HG02852 (cell line): ENCODE data around the gene PROCR.
"Not testable (repeated sequence)": the region's sequence is repeated elsewhere in the genome, so short reads cannot be mapped to it uniquely, and the experiment has no call there.

Experiments
- ATAC-seq: cut with Tn5 transposase; IDR thresholded peaks from one replicate; pipeline ENCODE4 v1.9.1; 2021; ENCODE audit warnings: mild to moderate bottlenecking, moderate library complexity; ENCODE audit not compliant: unreplicated experiment

Gene PROCR

DNA sequence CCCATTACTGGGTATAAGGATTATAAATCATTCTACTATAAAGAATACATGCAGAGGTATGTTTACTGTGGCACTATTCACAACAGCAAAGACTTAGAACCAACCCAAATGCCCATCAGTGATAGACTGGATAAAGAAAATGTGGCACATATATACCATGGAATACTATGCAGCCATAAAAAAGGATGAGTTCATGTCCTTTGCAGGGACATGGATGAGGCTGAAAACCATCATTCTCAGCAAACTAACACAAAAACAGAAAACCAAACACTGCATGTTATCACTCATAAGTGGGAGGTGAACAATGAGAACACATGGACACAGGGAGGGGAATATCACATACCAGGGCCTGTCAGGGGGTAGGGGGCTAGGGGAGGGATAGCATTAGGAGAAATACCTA is 7.3 kb upstream of the PROCR start:
- not testable (repeated sequence) for ATAC-seq

DNA sequence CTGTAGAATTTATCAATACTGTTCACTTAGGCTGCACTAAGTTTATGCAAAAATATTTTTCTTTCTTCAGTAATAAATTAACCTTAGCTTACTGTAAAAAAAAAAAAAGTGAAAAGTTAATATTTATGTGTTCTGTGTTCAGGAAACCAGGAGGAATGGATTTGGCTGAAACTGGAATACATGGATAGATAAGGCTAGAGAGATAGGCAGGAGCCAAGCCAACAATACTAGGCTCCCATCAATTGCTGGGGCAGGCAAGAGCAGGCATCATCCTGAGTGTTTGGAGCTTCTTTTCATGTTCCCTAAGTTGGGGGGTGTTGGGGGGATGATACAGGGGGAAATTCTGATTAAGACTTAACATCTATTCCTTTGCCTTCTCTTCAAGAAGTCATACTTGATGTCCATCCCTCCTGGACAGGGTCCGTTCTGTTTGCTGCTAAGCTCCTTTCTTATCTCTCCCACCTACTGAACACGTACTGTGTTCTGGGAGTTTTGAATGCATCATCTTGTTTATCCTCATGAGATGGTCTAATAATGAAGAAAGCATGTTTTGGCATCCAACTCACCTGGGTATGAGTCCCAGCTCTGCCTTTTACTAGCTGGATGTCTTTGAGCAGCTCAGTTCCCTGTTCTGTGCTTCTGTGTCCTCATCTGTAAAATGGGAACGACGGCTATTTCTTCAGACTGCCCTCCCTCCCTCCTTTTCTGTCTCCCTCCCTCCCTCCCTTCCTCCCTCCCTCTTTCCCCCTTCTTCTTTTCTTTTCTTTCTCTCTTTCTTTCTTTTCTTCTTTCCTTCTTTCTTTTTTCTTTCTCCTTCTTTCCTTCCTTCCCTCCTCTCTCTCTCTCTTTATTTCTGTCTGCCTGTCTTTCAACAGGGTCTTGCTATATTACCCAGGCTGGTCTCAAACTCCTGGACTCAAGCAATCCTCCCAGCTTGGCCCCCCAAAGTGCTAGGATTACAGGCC is 6.4 kb upstream of the PROCR start:
- ATAC-seq: no peak

DNA sequence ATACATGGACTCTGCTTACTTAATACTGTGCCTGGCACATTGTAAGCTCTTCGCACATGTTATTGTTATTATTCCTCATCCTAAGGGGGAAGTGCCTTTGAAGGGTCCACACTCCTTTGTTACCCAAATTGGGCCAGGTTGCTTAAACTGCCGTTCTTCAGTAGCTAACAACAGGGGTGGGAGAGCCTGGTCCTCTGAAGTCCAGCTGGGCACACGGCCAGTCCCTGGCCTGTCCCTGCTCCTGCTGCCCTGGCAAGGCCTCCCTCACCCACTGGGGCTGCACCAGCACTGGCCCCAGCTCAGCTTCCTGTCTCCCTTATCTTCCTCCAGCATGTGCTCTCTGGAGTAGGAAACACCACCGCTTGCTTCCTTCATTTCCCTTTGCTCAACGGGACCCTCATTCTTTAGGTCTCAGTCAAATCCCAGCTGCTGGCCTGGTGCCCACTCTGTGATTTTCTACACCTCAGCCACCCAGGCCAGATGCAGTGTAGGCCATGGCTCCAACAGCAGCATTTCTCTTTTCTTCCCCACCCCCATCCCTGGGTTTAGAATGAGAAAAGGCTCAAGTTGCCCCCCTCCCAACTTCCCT is 5.5 kb upstream of the PROCR start:
- no peak for ATAC-seq

DNA sequence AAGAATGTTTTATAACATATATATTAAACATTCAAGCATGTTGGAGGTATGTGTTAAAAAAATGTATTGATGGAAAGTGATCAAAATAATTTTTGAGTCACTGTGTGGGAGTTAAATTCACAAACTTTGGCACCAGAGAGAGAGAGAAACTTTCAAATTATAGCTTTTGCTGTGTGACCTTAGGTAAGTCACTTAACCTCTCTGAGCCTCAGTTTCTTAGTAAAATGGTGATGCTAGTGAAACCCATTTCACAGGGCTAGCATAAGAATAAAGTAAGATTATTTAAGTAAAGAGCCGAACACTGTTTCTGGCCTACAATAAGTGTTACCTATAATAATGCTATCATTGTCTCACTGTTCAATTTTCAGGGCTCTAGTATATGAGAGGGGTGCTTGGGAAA is 4.1 kb upstream of the PROCR start:
- ATAC-seq: no peak

DNA sequence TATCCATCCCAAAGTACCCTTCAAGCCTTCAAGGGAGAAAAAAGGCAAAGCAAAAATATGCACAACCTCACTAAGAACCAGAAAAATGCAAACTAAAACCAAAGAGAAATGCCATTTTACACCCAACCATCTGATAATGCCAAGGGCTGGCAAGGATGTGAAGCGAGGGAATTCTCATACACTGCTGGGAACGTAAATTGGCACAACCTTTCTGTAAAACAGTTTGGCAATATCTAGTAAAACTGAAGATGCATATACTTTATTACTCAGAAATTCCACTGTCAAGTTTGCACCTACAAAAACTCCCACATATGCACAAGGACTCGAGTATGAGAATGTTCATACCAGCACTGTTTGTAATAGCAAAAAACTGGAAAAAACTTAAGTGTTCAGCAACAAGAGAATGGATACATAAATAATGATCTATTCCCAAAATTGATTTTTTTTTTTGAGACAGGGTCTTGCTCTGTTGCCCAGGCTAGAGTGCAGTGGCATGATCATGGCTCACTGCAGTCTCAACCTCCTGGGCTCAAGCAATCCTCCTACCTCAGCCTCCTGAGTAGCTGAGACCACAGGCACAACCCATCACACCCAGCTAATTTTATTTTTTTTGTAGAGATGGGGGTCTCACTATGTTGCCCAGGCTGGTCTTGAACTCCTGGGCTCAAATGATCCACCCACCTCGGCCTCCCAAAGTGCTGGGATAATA is 3.0 kb upstream of the PROCR start:
- not testable (repeated sequence) for ATAC-seq

DNA sequence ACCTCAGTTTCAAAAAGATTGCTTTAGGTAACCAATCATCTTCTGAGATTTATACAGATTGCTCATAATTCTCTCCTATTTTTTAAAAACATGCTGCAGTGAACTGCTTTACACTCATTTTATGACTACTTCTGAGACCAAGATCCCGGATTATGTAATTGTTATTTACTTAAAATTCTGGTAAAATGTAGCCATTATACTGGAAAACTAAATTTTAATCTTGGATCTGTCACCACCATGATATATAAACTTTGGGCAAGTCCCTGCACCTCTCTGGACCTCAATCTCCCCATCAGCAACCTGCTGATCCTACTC is 477 bp upstream of the PROCR start:
- no peak for ATAC-seq

DNA sequence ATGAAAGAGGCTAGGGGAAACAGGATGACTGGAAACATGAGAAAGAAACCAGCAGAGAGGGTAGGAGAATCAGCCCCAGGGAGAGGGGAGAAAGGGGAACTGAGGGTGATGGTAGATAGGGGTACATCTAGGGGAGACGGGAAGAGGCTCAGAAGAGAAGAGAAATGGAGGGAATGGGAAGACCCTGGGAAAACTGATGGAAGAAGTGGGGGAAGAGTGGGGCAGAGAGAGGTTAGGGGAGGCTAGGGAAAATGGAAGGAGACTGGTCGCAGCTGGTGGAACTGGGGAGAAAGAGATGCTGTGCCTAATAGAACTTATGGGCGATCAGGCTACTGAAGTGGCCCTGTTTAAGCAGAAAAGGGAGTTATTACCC is 548 bp downstream of the PROCR start:
- ATAC-seq: no peak

DNA sequence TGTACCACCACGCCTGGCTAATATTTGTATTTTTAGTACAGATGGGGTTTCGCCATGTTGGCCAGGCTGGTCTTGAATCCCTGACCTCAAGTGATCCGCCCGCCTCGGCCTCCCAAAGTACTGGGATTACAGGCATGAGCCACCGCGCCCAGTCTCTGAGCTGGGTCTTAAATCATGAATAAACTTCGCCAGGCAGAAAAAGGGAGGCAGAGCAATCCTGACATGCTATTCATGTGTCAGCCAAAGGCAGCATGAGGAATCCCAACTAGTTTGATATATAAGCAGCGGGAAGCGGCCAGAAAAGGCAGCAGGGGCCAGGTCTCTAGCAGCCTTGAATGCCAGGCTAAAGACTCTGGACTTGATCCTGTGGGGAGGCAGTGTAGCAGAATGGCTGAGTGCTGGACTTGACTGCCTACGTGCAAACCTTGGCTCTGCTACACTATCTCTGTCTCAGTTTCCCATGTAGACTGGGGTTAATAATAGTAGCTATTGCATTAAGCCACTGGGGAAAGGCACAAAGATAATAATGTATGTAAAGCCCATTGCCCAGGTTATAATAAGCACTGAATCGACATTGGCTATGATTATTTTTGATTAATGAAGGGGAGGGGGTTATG is 1.8 kb downstream of the PROCR start:
- no peak for ATAC-seq

DNA sequence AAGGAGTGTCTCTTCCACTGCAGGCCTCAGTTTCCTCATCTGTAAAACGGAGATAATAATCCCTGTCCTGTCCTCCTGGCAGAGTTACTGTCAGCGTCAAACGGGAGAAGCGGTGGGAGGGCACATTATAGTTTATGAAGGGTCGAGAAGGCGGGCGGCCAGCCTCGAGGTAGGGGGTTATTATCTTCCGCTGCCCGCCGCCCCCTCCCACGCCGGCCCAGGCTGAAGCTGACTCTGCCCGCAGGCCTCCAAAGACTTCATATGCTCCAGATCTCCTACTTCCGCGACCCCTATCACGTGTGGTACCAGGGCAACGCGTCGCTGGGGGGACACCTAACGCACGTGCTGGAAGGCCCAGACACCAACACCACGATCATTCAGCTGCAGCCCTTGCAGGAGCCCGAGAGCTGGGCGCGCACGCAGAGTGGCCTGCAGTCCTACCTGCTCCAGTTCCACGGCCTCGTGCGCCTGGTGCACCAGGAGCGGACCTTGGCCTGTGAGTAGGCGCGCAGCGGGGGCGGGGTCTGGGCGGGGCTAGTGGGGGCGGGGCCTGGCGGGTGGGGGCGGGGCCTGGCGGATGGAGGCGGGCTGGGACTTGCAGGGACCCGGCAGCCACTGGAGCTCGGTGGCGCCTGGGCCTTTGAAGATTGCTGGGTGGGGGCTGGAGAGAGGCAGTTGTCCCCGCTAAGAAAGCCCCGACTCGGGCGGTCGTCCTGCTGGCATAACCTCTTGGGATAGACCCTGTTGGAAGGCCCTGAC is 2.8 kb downstream of the PROCR start:
- no peak for ATAC-seq

DNA sequence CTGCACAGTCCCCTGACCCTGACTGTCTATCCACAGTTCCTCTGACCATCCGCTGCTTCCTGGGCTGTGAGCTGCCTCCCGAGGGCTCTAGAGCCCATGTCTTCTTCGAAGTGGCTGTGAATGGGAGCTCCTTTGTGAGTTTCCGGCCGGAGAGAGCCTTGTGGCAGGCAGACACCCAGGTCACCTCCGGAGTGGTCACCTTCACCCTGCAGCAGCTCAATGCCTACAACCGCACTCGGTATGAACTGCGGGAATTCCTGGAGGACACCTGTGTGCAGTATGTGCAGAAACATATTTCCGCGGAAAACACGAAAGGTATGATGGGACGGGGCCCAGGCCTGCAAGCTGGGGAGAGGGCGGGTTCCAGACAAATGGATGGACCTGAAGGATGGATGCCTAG is 4.3 kb downstream of the PROCR start:
- ATAC-seq: no peak

DNA sequence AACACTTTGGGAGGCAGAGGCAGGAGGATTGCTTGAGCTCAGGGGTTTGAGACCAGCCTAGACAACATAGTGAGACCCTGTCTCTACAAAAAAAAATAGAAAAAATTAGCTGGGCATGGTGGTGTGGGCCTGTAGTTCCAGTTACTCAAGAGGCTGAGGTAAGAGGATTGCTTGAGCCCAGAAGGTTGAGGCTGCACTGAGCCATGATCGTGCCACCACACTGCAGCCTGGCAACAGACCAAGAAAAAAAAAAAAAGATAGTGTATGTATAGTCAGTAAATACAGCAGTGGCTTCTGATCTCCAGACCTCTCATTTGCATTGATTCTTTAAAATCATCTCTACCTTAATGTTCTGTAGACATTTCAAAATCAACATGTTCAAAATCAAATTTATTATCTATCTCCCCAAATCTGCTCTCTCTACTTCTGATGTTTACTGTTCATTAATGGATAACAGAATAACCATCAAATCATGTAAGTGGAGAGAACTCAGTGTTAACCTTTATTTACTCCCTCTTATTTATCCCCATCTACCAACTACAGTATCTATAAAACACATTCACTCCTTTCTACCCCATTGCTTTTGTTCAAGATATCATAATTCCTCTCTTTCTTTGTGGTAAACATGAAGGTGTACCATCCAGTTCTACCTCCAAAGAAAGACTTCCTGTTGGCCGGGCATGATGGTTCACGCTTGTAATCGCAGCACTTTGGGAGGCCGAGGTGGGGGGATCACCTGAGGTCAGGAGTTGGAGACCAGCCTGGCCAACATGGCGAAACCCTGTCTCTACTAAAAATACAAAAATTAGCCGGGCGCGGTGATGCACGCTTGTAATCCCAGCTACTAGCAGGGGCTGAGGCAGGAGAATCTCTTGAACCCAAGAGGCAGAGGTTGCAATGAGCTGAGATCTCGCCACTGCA is 7.7 kb downstream of the PROCR start:
- no peak for ATAC-seq

DNA sequence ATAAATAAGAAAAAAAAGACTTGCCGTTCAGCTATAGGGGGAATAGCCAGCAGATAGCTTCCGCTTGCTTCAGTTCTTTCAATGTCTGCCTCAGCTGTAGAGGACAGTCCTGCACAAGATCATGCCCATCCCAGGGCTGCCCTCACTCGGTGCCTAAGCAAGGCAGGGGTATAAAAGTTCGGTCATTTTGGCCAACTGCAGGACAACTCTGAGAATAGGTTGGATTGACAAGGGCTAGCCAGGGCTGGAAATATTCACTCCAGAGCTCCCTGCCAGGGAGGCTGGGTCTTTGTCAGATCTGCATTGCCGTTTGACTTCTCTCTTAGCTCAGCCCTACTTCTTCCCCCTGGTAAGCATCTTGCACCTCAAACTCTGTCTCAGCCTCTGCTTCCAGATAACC is 8.4 kb downstream of the PROCR start:
- no peak for ATAC-seq

DNA sequence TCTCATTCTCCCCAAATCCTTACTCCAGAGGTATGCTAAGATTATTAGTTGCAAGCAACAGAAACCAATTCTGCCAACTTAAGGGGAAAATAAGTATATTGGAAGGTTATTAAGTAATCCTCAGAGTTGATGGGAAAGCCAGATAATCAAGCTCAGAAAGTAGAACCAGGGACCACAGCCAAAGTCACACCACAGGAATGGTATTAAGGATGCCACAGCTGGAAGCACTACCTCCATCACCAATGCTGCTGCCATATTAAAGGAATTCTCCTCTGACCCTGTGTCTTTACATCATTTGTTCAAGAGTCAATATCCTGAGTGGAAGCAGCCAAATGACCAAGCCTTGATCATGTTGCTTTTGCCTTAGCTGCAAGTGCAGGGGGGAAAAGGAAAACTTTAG is 9.9 kb downstream of the PROCR start:
- no peak for ATAC-seq

DNA sequence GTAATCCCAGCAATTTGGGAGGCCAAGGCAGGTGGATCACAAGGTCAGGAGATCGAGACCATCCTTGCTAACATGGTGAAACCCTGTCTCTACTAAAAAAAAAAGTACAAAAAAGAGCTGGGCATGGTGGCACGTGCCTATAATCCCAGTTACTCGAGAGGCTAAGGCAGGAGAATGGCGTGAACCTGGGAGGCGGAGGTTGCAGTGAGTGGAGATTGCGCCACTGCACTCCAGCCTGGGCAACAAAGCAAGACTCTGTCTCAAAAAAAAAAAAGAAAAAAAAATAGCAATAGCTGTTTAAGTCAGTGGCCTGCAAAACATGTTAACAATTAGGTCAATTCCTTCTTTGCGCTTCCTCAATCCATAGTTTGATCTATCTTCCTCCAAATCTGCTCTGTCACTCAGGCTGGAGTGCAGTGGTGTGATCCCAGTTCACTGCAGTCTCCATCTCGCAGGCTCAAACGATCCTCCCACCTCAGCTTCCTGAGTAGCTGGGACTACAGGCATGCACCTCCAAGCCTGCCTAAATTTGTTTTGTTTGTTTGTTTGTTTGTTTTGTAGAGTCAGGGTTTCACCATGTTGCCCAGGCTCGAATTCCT is 14.9 kb downstream of the PROCR start:
- not testable (repeated sequence) for ATAC-seq

DNA sequence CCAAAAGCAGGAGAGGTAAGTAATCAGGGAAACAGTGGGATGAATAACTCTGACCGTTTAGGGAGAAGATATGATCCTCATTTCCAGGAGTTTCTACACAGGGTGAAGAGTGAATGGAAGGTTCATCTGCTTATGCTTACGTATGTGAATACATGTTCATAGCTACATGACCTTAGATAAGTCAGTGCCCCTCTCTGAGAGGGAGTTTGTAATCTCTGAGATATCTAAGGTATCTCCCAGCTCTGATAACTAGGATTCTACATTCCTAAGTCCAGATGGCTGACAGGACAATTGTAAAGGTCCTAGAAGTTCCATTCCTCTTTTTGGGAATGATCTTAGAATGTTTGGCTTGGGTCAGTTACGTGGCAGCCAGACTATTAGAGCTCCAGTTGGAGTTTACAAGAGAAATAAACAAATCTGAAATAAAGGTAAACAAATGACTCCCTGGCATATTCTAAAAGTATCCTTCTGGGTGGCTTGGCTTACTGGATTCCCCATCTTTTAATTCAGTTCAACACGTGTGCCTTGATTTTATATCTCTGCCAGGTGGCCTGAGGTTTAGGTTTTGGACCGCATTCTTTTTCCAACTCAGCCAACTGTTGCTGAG is 15.8 kb downstream of the PROCR start:
- no peak for ATAC-seq

DNA sequence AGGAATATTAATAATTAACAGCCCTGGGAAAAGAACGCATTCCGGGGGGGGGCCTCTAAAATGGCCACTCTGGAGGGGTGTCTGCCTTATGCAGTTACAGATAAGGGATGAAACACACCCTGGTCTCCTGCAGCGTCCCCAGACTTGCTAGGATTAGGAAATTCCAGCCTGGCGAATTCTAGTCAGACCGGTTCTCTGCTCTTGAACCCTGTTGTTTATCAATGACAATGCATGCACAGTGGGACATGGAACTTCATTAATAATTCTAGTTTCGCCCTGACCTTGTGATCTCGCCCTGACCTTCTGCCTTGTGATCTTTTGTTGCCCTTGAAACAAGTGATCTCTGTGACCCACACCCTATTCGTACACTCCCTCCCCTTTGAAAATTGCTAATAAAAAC is 17.4 kb downstream of the PROCR start:
- not testable (repeated sequence) for ATAC-seq

DNA sequence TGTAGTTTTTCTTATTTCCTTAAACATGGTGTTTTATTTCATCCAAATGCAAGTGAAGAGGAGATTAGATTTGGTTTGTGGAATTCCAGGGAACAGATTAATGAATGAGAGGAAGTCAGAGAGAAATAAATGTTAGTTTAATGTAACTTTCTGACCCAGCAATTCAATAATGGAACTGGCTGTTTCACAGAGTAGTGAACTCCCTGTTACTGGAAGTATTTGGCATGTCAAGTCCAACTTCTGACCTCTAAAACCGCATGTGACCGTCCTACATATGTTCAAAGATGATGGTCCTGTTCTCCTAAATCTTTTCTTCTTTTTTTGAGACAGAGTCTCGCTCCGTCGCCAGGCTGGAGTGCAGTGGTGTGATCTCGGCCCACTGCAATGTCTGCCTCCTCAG is 18.7 kb downstream of the PROCR start:
- no peak for ATAC-seq

DNA sequence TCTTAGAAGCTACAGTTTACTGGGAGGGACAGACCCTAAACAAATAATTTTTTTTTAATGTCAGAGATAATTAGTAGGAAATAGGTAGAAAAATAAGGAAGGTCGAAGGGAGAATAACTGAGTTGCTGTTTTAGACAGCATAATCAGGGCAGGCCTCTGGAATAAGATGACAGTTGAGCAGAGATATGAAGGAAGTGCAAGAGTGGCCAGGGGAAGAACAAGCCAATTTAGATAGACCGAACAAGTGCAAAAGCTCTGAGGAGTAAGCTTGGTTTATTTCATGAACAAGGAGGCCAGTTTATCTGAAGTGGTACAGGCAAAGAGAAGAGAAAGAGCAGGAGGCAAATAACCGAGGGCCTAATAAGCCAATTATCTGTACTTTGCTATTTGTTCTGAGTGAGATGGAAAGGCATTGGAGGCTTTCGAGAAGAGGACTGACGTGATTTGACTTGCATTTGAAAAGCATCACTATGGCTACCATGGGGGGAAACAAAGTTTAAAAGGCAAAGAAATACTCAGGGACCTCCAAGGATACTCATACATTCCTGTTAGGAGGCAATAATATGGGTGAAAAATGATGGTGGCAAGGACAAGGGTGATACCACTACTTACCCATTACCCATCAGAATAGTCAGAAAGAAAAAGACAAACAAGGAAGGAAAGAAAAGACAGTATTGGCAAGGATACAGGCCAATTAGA is 19.7 kb downstream of the PROCR start:
- ATAC-seq: no peak
